GM12878 (cell line): ENCODE results near the gene TMCC3. TPM values are rescaled to one million over a fixed set of nuclear protein-coding genes. Genes with fewer than 3 reads are reported as not detected.

Source experiments
- ATAC-seq: fragments of 200-7000 bp; cut with Tn5 transposase; 3 replicates; pipeline ENCODE4 v1.9.1; 2020; ENCODE audit warnings: mild to moderate bottlenecking, moderate library complexity
- BruUV-seq: library from RNA; stranded (reverse); fragments of 400-500 nt; replicated peaks from 2 replicates; lab custom pipeline; 2021; lab: Mats Ljungman, UMichigan
- CTCF ChIA-PET: fragments of 300-600 bp; sonication (Branson Sonifier 250); formaldehyde crosslinking; extraction: SDS; loops from one replicate; lab custom pipeline; 2021; ENCODE audit warnings: inconsistent platforms; lab: Yijun Ruan, JAX
- POLR2A ChIA-PET: fragments of 350-600 bp; formaldehyde crosslinking; extraction: SDS; loops from one replicate; lab custom pipeline; 2021; ENCODE audit warnings: inconsistent platforms; lab: Charles Lee
- RAD21 ChIA-PET: fragments of 300-600 bp; sonication (Branson Sonifier 250); formaldehyde crosslinking; loops from one replicate; lab custom pipeline; 2023; ENCODE audit warnings: antibody characterized with exemption; ENCODE audit not compliant: unreplicated experiment; lab: Charles Lee
- SMC1A ChIA-PET: fragments of 300-600 bp; sonication (Branson Sonifier 250); formaldehyde crosslinking; loops from one replicate; lab custom pipeline; 2023; ENCODE audit not compliant: unreplicated experiment, uncharacterized antibody; lab: Charles Lee
- DNase-seq: peaks from one replicate; pipeline ENCODE4 v3.0.0-alpha.2; 2011; ENCODE audit warnings: low read depth, low spot score
- FAIRE-seq: peaks from 3 replicates; lab custom pipeline; 2011; peaks lifted over from hg19 to GRCh38; lab: Jason Lieb, UNC
- H2AFZ ChIP-seq: 2 replicates; pipeline ENCODE4 v1.6.0; 2011; ENCODE audit warnings: low read depth, low read length, control low read depth; ENCODE audit not compliant: control insufficient read depth
- H3K27ac ChIP-seq: 2 replicates; pipeline ENCODE4 v1.5.1; 2011; ENCODE audit warnings: control low read depth; ENCODE audit not compliant: control insufficient read depth, insufficient read depth
- H3K27me3 ChIP-seq, 2 experiments: replicated peaks in 1 of 2; 2 replicates each; pipeline versions ENCODE4 v1.6.0 to v1.6.1; 2011; ENCODE audit warnings: low read length in 1 of 2; ENCODE audit not compliant: control insufficient read depth in 2 of 2, insufficient read depth in 2 of 2
- H3K36me3 ChIP-seq, 2 experiments: 2 replicates each; pipeline ENCODE4 v1.5.1; 2011; ENCODE audit warnings: low read length in 1 of 2; ENCODE audit not compliant: control insufficient read depth in 2 of 2, insufficient read depth in 2 of 2
- H3K4me1 ChIP-seq: 2 replicates; pipeline ENCODE4 v1.6.1; 2011; ENCODE audit warnings: mild to moderate bottlenecking, low read length, moderate library complexity, mixed read lengths; ENCODE audit not compliant: control insufficient read depth, insufficient read depth
- H3K4me2 ChIP-seq: 2 replicates; pipeline ENCODE4 v1.6.0; 2011; ENCODE audit warnings: control low read depth; ENCODE audit not compliant: control insufficient read depth, insufficient read depth
- H3K4me3 ChIP-seq: fragments of 200-600 bp; sonication (generic); 2 replicates; pipeline ENCODE4 v1.5.1; 2016
- H3K79me2 ChIP-seq: 2 replicates; pipeline ENCODE4 v1.6.0; 2011; ENCODE audit warnings: low read length; ENCODE audit not compliant: control insufficient read depth, insufficient read depth
- H3K9ac ChIP-seq: 2 replicates; pipeline ENCODE4 v1.8.0; 2011; ENCODE audit warnings: low read length, control low read depth, mixed read lengths; ENCODE audit not compliant: control insufficient read depth, insufficient read depth
- H3K9me3 ChIP-seq: replicated peaks from 3 replicates; pipeline ENCODE4 v1.5.1; 2011; ENCODE audit warnings: mild to moderate bottlenecking, low read length; ENCODE audit not compliant: control insufficient read depth, insufficient read depth
- H4K20me1 ChIP-seq: 2 replicates; pipeline ENCODE4 v1.6.0; 2011; ENCODE audit not compliant: control insufficient read depth, insufficient read depth
- NR2C1 ChIP-seq: fragments of 450-650 bp; IDR thresholded peaks from 2 replicates; pipeline ENCODE4 v1.6.1; 2017; ENCODE audit warnings: antibody characterized with exemption, mild to moderate bottlenecking, moderate library complexity
- RCOR1 ChIP-seq: conservative IDR thresholded peaks from 2 replicates; pipeline ENCODE4 v1.6.1; 2012; ENCODE audit warnings: low read depth, low read length, improper control_type of control experiment
- RUNX3 ChIP-seq: IDR thresholded peaks from 2 replicates; pipeline ENCODE4 v1.6.1; 2012; ENCODE audit warnings: low read length, inconsistent platforms
- TCF12 ChIP-seq: IDR thresholded peaks from 2 replicates; pipeline ENCODE4 v1.6.1; 2011; ENCODE audit warnings: low read depth, mild to moderate bottlenecking, low read length
- TCF3 ChIP-seq: IDR thresholded peaks from 2 replicates; pipeline ENCODE4 v1.6.1; 2012; ENCODE audit warnings: low read depth, mild to moderate bottlenecking, low read length, borderline replicate concordance; ENCODE audit not compliant: insufficient read depth
- YBX1 ChIP-seq: fragments of 450-650 bp; IDR thresholded peaks from 2 replicates; pipeline ENCODE4 v1.6.1; 2016; ENCODE audit warnings: antibody characterized with exemption
- WGBS: methylation state at CpG from one replicate; pipeline ENCODE4 v1.1.6; 2016; ENCODE audit warnings: low lambda C conversion rate; ENCODE audit not compliant: insufficient replicate concordance, insufficient coverage; ENCODE audit errors: missing lambda C conversion rate; 5-methylcytosine and 5-hydroxymethylcytosine counted together
- in situ Hi-C: fragments of 300-500 bp; cut with MboI; formaldehyde crosslinking; loops from 9 replicates; pipeline ENCODE4 v1.14.3; 2018; ENCODE audit warnings: mixed read lengths
- intact Hi-C: fragments of 100-400 bp; cut with micrococcal nuclease; formaldehyde crosslinking; loops from one replicate; pipeline ENCODE4 v1.14.2; 2022; ENCODE audit not compliant: unreplicated experiment
- polyA plus RNA-seq, 11 experiments: library from polyadenylated mRNA; depleted of rRNA in 4 of 11; unstranded in 6 of 11; stranded (reverse) in 5 of 11; fragments of >200 nt; fragmentation: Nextera tagmentation in 4 of 11; fragmentation: Illumina TruSeq in 1 of 11; extraction: Ambion mirVana in 4 of 11; extraction: Trizol in 1 of 11; gene quantifications; 1 replicate in 1 of 11; 2 replicates in 10 of 11; pipeline versions ENCODE4 v1.2.1 to v1.2.3, GENCODE V29; 2011 to 2016; ENCODE audit warnings: inconsistent platforms in 2 of 11, missing spikeins in 2 of 11, low read depth in 1 of 11
- total RNA-seq, 4 experiments: library from RNA; depleted of rRNA in 3 of 4; stranded (reverse); fragments of >200 nt in 3 of 4; fragmentation: Illumina TruSeq in 1 of 4; extraction: Trizol in 1 of 4; gene quantifications; 2 replicates each; pipeline versions ENCODE4 v1.2.1 to v1.2.3, GENCODE V29; 2013 to 2021
- TF ChIP-seq, protein P1 (sequence below): fragments of 450-650 bp; conservative IDR thresholded peaks from 2 replicates; pipeline ENCODE4 v1.6.1; 2017; ENCODE audit warnings: mild to moderate bottlenecking, moderate library complexity

Gene TMCC3
- total and polyA plus RNA-seq, 10 of the 15 experiments (the other 5 are each of a cell fraction or from before 2014, with no cell fraction given), result 5.8 to 29.8 (median 12.6) TPM

DNA sequence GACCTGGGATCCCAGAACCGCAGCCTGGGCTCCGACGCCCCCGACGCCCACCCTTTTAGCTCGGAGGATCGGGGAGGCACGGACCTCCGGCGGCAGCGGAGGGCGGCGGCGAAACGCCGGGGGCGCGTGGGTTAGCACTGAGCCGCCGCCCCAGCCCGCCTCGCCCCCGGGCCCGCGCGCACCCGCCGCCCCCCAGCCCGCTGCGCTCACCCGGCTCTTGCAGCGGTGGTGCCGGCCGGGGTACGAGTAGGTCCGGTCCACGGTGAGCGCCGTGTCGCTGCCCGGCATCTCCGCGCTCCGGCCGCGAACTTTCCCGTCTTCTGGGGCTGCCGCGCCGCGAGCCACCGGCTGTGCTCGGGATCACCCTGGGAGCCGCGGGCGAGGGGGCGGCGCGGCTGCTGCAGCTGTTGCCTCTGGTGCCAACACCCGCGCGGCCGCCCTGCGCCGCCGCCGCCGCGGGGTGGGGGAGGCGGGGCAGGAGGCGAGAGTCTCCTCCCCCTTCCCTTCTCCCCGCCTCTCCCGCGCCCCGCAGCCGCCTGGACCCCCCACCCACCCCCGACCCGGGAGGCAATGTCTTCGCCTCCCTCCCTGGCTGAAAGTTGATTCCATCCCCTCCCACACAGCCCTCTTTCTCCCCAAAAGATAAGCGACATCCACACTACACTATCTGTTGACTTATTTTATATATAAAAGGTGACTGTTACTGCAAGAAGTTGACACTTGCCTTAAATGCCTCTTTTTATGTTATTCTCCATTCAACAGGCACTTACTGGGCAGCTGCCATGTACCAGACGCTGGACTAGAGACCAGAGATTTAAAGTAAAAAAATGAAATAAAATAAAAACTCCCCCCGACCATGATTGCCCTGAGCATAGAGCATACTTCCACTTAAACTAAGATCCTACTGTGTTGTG, at the start of gene TMCC3 (continued):
- TF ChIP-seq, protein P1, sequence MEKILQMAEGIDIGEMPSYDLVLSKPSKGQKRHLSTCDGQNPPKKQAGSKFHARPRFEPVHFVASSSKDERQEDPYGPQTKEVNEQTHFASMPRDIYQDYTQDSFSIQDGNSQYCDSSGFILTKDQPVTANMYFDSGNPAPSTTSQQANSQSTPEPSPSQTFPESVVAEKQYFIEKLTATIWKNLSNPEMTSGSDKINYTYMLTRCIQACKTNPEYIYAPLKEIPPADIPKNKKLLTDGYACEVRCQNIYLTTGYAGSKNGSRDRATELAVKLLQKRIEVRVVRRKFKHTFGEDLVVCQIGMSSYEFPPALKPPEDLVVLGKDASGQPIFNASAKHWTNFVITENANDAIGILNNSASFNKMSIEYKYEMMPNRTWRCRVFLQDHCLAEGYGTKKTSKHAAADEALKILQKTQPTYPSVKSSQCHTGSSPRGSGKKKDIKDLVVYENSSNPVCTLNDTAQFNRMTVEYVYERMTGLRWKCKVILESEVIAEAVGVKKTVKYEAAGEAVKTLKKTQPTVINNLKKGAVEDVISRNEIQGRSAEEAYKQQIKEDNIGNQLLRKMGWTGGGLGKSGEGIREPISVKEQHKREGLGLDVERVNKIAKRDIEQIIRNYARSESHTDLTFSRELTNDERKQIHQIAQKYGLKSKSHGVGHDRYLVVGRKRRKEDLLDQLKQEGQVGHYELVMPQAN, result 0 out of 2 replicates have a peak, but pooled peaks have one; percentile 26
- TF ChIP-seq NR2C1, result no peak
- TF ChIP-seq TCF12, result peak; percentile 62
- no peak for TF ChIP-seq RCOR1
- TF ChIP-seq TCF3, result peak; percentile 29; the same call in 1 of the 2 replicates
- TF ChIP-seq, all 136 proteins: peak for 10

- H3K4me2 ChIP-seq, result no peak overlapping the region
- intact Hi-C loops (no loop called here), in situ Hi-C loops (no loop called here)
- no peak overlapping the region for H3K9ac ChIP-seq
- TF ChIP-seq RUNX3 (peak; percentile 30; the same call in 1 of the 2 replicates), YBX1 (no peak)
- H3K9me3 ChIP-seq, result peaks cover 3% of the 10 kb centered on the region; the same call in 2 of the 3 replicates
- FAIRE-seq (peak; percentile 52), ATAC-seq (no peak), DNase-seq (no peak)
- ChIA-PET POLR2A (no interaction called here), SMC1A (interaction anchor here (1.2 to 1.5 kb wide), 3 partner anchors 13 to 308 kb away, joined by 3 read pairs; no protein-coding TSS in a partner anchor), RAD21 (no interaction called here), CTCF (no interaction called here)
- BruUV-seq, result no TSS peak
- H3K4me3 ChIP-seq, result no peak overlapping the region
- peaks cover 0 to 6% of the 10 kb centered on the region in 2 experiments; a peak in 2 of 4 replicates for H3K36me3 ChIP-seq
- no peaks in the 10 kb centered on the region for H4K20me1 ChIP-seq
- H3K27ac ChIP-seq, result no peak overlapping the region
- H2AFZ ChIP-seq, result no peak overlapping the region
- no peaks in the 10 kb centered on the region for H3K27me3 ChIP-seq
- no peaks in the 10 kb centered on the region for H3K4me1 ChIP-seq
- 0% methylated on average over 1 of the region's 1 CpG for WGBS
- H3K79me2 ChIP-seq, result peaks cover 14% of the 10 kb centered on the region
Measured at GRCh38 chr12:94699801-94700200, 49.4 kb upstream of the TMCC3 start.
